Superior temporal gyrus (tissue), 1 donor: Measurements from ENCODE around the gene PDE5A.

Experiments
- DNase-seq: peaks from one replicate; pipeline ENCODE4 v3.0.0-alpha.2; 2016; ENCODE audit errors: extremely low spot score

Gene PDE5A

DNA sequence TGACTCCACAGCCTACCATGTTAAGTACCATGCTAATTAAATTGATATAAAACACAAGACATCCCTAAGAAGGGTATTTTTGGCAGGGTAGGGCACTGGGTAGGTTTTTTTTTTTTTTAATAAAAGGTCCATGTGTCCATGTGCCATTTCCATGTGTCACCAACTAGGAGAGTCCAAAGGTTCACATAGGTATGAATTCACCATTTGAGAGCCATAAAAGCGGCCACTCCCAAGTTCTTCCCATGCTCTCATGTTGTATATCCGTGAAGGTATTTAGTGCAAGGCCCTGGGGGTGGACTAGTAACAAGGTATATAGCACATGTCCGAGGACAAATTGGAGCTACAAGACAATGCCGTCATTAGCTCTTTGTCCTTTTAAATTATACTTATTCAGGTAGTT, 107.3 kb downstream of the PDE5A start:
- no peak for DNase-seq

DNA sequence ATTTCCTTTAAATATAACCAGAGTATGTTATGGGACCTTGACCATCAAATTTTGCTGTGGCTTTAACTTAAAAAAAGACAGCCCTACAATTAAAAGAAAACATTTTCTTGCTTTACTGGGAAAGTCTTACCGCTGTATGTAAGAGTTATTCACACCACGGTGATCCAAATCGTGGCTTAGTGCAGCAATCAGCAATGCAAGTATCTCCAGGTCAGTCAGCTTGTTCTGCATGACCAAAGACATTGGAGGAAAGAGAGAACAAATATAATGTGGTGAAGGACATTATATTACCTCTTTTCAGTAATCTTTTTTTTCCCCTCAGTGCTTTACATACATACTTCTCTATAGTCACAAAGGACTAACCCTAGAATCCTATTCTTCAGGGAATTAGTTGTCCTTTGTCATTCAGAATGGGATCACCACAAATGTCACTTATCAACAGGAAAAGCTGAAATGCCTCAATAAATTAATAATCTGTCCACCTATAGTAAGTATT, 109.6 kb downstream of the PDE5A start:
- no peak for DNase-seq

DNA sequence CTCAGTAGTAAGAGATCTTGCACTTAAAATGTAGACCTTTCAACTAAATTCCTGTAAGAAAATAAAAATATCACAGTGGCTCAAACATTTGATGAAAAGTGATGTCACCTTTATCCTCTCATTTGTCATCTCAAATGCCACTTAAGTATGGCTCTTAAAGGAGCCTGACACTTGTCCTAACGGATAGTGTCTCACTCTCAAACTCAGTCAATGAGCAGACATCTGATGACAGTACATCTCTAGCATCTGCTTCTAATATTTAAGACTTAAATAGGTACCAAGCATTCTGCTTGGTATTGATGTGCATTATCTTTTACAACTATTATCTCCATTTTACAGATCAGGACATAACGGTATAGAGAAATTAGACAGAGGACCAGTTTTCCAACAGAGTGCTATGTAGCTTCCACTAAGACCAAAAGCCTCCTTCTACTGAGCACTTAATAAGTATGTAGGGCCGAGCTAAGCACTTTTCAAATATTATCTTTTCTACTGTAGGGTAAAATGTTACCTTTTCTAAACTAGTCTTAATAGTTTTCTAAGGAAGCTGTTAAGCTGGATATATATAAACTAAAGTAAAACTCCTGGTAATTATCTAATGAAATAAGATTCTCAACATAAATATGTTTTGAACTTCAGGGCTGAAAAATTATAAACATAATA, 110.2 kb downstream of the PDE5A start:
- DNase-seq = no peak

DNA sequence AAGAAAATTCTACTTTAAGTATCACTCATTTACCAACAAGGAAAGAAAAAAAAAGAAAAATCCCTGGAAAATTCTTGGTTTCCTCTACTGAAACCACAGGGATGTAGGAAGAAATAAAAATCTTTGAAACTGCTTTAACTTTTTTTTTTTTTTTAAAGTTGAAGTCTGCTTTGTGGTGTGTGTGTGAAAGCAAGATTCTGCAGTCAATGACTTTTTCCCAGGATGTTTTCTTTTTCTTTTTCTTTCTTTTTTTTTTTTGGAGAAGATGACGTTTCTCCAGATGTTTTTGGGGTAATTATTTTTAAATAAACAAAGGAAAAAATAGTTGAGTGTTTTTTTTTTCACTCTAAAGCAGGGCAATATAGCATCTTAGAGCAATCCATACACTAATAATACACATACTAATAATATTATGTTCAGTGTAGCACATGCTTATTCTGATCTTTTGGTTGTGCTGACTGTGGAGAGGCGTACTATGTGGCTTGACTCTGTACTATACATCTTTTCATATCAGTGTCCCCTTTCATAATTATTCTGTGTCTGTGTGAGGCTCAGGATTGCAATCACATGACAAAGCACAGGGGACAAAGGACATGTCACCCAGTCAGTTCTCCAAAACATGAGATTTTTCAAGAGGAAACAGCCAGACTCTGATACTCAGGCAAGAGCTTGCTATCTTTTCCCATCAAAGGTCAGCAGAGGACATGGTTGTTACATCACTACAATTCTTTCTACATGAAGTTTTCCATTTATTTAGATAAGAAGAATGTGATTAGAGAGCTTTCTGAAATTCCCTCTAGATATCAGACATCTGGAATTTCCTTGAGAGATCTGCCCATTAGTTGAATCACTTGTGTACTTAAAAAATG, 111.0 kb downstream of the PDE5A start:
- no peak for DNase-seq

DNA sequence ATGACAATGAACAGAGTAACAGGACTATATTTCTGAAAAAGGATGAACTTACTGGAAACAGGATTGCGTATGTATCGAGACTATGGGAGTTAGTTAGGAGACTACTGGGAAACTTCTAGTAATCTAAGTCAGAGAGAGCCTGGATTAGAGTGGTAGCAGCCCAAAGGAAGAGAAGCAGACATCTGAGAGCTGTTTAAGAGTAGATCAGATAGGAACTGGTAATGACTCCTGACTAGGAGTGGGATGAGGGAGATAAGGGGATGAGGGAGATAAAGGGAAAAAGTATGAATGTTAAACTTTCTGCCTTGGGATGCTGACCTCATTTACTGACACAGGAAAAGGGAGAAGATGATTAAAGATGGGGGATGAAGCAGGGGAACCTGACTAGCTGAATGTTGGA, 116.2 kb downstream of the PDE5A start:
- DNase-seq = no peak

DNA sequence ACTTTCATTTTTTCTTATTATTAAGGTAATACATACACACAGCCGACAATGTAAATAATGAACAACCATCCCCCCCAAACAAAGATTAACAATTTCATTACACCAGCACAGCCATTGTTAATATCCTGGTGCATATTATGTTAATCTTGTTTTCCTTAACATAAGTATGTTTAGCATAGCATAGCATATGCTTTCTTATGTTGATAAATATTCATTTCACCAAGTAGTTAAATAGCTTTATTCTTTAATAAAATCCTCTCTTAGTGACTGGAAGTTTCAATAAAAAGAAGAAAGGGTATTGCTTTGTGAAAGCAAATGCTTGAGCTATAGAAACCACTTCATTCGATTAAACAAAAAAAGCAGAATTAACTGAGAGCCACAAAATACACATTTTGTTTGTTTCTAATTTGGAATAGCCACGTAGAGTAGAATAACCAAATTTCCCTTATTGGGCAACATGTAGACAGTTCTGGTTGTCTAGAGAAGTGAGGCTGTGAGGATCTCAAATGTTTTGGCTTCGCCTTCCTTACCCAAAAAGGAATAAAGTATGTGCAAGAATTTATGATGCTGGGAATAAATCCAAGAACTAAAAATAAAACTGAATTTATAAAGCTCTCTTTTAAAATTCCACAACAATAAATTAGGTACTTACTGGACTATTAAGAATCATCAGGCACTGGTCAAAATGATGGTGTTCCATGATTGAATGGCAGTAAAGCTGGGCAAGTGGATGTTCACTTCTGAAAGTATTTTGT, 118.0 kb downstream of the PDE5A start:
- no peak for DNase-seq

DNA sequence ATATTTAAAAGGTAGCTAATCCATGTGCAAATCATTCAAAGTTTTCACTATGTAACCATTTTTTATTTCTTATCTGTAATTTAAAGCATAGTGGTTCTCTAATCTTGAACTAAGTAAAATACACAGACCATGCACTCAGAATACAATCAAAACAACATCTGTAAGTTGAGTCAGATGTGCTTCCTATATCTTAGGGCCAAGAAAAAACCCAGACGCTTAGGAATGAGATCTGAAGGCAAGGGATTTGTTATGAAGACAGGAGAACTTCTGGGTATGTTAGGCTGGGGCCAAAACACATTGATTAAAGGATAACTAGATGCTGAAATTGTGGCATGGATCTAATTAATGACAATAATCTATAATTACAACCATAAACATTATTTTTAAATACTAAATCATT, 120.3 kb downstream of the PDE5A start:
- DNase-seq = no peak

DNA sequence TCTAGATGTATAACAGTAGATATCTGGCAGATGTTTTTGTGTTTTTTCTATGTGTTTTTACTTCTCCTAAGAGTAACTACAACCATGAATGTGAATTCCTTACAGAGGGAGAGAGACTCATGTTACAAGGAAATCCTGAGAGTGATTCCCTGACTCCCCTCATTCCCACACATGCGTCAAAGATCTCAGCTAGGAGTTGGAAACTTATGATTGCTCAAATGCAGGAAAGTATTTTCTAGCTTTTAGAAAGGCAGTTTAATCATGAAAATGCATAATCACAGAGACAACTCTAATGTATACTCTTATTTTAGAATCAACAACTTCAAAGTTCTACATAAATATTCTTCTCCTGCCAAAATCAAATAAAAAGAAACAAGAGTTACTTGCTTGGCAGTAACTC, 121.8 kb downstream of the PDE5A start:
- DNase-seq = no peak

DNA sequence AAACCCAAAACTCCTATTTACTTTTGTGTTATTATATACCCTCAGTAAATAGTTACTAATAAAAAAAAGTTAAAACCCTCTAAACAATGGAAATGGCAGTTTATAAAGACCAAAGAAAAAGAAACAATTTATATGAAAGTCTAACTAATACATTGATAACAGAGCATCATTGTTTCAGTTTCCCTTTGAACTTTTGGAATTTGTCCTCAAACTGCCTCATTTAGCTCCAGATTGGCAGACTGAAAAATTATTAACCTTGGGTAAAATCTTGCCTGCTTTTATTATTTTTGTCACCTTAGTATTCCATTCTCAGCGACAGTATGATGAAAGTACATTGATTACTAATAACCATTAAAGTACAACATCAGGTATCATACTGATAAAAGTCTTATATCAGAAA, 124.0 kb downstream of the PDE5A start:
- no peak for DNase-seq

DNA sequence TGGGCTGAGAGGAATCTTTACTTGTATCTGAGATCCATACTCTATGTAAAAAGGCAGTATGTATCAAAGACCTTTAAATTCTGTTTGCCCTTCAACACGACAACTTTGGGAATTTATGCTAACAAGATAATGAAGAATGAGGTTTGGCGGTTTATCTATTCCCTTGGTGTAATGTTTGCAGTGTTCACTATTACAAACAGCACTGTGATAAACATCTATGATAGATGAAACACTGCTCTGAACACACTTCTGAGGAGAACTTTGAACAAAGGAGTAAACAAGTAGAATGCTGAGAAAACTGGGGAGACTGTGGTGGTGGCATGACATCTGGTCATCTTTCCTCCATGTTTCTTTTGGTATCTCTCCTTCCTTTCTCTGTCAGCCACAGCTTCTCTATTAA, 126.9 kb downstream of the PDE5A start:
- DNase-seq = no peak

DNA sequence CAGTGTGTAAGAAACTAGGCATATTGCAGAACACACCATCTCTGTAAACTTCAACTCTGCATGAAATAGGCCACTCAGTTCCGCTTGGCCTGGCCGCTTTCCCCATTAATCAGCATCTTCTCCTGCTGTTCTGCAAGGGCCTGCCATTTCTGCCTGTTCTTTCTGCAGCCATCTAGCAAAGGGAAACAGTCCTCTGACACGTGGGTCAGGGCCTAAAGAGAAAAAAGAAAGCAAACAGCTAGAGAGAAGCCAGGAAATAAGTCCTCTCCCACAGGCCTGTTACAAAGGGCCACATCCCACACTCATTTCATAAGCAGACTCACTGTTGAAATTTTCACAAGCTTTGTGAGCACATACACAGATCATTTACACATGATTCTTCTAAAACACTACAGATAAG, 130.1 kb downstream of the PDE5A start:
- peak; percentile 51 for DNase-seq

DNA sequence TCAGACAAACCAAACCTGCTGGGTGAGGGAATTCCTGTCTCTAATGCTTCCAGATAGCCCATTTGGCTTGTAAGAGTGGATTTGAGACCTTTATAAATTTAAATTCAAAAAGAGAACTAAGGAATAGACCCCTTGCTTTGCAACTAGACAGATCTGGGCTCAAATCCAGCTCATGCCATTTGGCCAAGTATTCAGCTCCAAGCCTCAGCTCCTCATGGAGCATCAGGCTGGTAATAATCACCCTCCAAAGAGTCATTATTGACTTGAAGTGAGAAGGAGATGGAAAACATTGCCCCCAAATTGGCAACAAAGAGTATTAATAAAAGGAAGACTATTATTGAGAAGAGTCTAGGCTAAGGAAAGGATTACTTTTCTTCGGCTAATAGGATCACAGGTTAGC, 134.7 kb downstream of the PDE5A start:
- DNase-seq = no peak

DNA sequence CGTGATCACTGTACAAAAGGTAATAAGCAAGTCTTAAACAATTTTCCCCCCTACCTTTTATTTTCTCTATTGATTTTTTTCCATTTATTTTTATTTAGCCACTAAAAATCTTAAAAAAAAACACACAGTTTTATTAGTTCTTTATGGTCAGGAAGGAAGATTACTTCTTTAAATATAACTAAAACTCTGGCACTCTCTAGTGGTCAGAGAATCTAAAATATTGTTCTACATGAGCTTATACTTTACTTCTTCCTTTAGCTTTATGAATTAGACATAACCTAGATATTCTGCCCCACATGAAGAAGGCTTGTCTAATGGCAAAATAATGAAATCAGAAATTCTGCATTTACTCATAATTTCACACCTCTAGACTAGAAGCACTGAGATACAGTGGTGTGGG, 135.2 kb downstream of the PDE5A start:
- peak; percentile 42 for DNase-seq

DNA sequence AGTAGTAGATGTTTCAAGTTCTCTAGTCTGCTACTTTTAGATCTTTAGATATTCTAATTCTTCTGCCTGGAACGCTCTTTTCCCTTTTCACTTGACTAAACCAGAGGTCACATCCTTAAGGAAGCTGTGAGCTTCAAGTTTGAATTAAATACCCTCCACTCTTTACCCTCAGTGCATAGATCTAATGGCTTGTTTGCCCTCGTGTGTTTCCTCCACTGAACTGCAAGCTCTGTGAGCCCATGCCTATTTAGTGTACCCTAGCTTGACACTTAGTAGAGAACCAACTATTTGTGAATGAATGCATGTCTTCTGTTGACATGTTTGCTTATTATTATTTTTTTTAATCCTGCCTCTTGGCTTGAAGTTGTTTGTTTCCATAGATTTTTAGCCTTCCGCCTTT, 138.3 kb downstream of the PDE5A start:
- DNase-seq = no peak

DNA sequence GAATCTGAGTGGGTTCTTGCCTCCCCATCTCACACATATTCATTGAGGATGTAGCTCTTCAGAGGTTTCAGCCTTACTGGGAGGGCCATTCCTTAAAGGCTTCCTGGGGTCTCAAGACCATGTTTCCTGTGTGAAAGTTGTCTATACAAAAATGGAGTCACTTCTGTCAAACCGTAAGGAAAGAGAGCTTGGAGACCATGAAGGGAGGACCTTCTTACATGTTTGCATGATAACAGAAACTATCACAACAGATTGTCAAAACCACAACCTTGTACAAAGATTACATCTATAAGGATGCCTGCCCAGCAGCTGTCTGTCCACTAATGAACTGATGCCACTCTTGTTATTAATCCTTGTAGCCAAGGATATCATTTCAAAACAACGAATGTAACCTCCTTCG, 139.3 kb downstream of the PDE5A start:
- no peak for DNase-seq

DNA sequence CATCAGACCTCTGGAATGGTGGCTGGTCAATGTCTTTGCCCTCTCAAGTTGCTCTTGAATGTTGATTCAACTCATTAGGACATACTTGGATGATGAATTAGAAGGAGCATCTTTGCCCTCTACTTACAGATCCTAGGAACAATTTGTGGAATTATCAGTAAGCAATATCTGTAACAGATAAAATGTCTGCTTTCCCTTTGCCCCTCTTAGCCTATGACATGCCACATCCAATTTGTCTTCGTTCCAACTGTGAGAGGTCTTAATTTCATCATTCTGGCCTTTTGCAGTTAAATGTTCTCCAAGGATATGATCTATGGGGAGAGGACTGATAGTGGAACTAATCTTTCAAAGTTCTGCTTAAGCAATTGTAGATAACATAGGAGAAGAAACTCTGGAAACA, 148.3 kb downstream of the PDE5A start:
- no peak for DNase-seq

DNA sequence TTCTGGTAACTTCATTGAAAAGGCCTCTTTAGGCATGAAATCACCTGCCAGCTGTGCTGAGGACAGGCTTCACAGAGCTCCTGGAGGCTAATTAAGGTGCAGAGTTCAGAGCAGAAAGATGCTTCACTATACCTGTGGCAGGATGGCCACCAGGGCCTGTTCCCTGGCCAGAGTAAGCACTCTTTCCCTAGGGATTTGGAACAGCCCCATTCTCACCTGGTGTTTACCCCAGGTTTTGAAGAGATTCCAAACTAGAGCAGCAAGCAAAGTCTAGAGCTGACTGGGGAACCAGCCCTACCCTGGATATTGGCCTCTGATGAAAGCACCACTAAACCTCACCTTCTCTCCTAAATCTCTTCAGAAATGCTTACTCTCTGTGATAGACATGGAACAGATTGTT, 148.8 kb downstream of the PDE5A start:
- no peak for DNase-seq

DNA sequence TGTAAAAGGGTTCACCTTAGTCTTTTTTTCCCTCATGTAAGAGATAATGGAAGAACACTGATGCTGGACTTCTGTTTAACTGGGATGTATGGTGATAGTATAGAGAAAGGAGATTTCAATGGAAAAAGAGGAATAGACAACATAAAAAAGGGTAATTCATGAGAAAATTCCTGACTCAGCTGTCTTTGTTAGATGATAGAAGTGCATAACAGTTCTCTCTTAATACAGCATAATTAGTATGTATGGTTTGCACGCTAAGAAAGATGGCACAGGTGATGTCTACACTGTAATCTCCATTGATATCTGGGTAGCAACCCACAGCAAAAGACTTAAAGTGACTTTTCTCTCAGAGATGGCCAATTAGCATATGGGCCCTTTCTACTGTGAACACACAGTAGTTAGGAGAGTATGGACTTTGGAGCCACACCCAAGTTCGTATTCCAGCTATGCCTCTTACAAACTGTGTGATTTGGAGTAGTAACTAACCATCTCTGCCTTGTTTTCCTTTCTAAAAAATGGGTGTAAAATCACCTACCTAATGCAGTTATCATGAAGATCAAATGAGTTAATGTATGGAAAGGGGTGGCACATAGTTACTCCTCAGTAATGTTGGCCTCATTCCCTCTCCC, 149.3 kb downstream of the PDE5A start:
- no peak for DNase-seq

DNA sequence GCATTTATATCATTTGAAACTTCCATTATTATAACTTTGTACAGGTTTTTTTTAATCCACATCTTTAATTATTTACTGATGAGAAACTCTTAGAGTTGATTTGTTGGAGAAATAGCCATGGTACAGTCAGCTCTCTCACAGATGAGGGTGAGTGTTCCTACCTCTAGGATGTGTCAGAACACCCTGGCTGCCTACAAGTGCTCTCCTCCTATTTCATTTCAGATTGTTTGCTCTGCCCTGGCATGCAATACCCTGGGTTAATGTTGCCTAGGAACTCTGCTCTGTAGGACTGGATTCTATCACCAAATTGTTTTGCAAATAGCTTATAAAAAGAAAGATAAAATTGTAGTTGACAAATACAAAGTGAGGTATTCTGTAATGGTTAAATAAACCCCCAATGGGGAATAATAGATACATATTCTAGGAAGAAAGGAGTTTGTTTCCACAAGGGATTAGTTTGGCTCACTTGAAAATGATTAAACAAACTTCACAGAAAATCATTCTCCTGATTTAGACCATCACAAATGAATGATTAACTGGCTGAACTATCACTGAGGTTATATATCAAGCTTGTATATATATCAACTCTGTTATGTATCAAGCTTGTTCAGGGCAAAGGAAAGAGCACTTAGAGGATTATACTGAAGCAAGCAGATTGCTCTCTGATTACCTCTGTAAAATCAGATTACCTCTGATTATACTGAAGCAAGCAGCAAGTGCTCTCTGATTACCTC, 150.0 kb downstream of the PDE5A start:
- DNase-seq = no peak

DNA sequence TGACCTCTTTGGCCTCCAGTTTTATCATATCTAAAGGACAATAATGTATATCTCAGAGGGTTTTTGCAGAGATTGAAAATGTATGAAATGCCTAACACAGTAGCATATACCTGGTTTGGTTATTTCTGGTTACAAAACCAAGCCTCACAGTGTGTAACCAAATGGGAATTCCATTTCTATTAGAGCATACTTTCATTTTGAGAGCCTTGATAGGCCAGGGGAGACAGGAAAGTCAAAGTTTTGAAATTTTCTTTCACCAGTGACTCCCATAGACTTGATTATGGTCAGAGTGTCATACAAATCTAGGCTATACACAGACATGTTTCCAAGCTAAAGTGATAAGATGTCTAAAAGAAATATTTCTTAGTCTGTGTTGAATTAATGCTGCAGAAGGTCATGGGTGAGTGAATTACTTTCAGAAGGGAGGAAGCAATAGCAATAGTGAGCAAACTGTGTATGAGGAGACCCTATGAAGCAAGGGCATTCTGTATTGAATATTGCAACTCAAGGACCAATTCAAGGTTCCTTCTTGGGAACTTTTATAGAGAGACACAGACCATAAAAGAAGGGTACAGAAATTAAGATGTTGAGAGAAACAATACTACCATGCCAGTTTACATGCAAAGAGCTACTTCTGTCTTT, 151.1 kb downstream of the PDE5A start:
- no peak for DNase-seq

DNA sequence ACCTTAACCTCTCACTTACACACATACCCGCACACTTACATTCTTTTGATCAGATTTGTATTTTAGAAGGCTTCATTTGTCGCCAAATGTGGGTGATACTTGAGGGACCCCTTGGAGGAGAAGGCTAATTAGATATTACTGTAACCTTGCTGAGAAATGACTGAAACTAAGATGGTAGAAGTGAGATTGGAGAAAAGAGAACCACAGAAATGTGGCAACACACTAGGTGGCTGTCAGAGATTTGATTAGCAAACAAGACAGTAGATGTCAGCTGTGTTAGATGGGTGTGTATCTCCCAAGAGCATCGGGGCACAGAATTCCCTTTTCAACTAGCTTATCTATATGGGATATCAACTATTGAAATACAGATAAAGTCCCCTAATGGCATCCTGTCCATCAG, 157.3 kb downstream of the PDE5A start:
- DNase-seq = no peak
